A549 (cell line): ENCODE results near the gene SLC28A3.

Source experiments
- EHMT2 ChIP-seq: fragments of 200-600 bp; sonication (generic); IDR thresholded peaks from 2 replicates; pipeline ENCODE4 v1.6.1; 2016; ENCODE audit warnings: antibody characterized with exemption, low read depth, mild to moderate bottlenecking, moderate library complexity
- EP300 ChIP-seq, 2 experiments: fragments of >200 bp; sonication (Bioruptor Twin); formaldehyde crosslinking; IDR thresholded peaks; 2 replicates in 1 of 2; 3 replicates in 1 of 2; pipeline ENCODE4 v1.6.1; 2016 to 2017
- NR3C1 ChIP-seq: fragments of >200 bp; sonication (Bioruptor Twin); formaldehyde crosslinking; IDR thresholded peaks from 3 replicates; pipeline ENCODE4 v1.6.1; 2017
- POLR2A ChIP-seq: IDR thresholded peaks from 2 replicates; pipeline ENCODE4 v1.6.1; 2012; ENCODE audit warnings: mild to moderate bottlenecking, low read length
- ZFP36 ChIP-seq: fragments of 450-650 bp; IDR thresholded peaks from 2 replicates; pipeline ENCODE4 v1.6.1; 2014; ENCODE audit warnings: borderline replicate concordance; ENCODE audit not compliant: partially characterized antibody

DNA sequence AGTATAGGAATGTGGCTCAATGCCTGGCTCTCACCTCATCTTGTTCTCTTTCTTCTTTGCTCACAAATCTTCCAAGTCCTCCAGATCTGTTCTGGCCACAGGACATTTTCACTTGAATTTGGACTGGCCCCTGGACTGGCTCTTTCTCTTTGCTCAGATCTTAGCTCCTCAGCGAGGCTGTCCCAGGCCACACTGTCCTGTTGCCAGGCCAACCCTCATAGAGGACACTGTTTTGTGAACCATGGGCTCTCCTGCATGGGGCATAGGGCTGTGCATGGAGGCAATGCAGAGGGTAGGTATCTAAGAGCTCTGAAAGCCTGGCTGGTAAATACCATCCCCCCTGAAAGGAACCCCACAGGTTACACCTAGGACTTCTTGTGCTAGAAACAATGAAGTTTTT is 13.5 kb upstream of the SLC28A3 start:
- TF ChIP-seq NR3C1 (no peak), EP300 (IDR thresholded peaks at IDR 0.05) (no peak), ZFP36 (no peak), EHMT2 (no peak), POLR2A (no peak)
